T-helper 2 cell (primary cell): ENCODE measurements around the gene NRM.
"Not testable (repeated sequence)": the region's sequence is repeated elsewhere in the genome, so short reads cannot be mapped to it uniquely, and the experiment has no call there.

ENCODE experiments used
- DNase-seq, 5 experiments: peaks; one replicate each; pipeline versions ENCODE4 v3.0.0 to v3.0.0-alpha.2; 2012 to 2022
- total RNA-seq, 2 donors: gene quantifications; one replicate each; lab custom pipeline; 2026; lab: John Stamatoyannopoulos, UW

The NRM gene
- total RNA-seq: 2.8 to 3.7 reads per million in 2 donors

DNA sequence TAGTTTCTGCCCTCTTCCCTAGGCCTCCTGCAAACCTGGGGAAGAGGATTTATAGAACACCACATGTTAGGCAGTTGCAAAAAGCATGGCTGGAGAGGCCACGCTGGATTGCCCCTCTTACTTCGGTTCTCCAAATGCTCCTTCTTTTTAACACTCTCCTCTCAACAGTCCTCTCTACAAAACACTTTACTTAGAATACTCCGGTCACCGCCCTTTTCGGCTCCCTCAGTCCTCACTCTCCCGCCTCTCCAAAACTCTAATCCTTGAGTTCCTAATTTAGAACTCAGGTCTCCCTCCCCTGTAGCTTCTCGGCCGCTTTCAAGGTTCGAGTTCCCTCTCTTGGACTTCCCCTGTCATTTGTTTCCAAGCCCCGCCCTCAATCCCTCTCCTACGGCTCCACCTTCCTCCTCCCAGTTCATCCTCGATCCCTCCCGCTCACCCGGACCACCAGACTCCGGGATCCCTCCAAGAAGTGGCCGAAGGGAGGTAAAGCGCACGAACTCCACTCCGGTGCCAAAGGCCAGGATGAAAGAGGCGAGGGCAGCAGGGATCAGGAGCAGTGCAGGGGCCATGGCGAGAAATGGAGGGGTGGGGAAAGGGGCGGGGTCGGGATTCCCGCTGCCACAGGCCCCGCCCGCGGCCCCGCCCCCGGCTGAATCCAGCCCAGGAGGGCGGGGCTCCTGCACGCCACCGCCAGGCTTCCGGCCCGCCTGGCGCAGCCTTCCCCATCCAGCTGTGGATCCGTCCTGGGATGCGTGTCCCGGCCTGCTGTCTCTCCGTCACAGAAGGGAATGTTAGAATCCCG is at the start of gene NRM:
Gene NRM (minus strand): TSS at position 582 of the 805 bp plus-strand sequence. CDS start 10 bp downstream, at position 572.
- DNase-seq: peak; percentile 51 to 76 (median 62)

GRCh38 chr6:30740540-30740870 is 49.7 kb upstream of the NRM start:
- no peak for DNase-seq

DNA sequence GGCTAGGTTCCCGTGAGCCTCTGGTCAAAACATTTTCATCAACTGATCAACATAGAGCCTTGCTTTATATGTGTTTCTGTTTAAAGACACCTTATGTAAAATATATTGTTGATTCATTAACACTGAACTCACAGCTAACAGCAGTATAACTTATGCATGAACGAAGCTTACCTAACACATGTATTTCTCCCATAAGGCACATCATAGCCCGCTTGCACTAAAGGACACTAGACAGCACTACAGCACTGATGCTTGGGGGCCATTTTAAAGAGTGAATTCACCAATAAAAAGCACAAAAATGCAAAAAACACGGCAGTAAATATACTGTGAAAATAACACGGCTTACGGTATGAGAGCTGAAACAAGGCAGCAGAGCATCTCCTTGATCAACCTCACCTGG is 47.7 kb upstream of the NRM start:
- DNase-seq: no peak

DNA sequence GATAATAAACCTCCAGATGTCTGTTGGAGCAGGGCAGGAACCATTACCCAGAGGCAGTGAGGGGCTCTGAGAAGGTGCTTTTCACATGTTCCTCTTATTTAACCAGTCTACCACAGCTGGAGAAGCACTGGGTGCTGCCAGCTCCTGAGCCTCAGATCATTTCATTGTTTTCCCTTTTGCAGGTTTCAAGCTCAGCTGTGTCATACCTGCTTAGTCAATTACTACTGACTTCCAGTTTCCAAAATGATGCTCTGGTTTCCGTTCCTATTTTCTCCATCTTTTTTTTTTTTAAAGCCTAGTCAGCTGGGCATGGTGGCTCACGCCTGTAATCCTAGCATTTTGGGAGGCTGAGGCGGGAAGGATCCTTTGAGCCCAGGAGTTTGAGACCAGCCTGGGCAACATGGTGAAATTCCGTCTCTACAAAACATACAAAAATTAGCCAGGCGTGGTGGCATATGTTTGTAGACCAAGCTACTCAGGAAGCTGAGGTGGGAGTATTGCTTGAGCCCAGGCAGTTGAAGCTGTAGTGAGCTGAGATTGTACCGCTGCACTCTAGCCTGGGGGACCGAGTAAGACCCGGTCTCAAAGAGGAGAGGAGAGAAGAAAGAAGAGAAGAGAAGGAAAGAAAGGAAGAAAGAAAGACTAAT is 45.0 kb upstream of the NRM start:
- DNase-seq: no peak

DNA sequence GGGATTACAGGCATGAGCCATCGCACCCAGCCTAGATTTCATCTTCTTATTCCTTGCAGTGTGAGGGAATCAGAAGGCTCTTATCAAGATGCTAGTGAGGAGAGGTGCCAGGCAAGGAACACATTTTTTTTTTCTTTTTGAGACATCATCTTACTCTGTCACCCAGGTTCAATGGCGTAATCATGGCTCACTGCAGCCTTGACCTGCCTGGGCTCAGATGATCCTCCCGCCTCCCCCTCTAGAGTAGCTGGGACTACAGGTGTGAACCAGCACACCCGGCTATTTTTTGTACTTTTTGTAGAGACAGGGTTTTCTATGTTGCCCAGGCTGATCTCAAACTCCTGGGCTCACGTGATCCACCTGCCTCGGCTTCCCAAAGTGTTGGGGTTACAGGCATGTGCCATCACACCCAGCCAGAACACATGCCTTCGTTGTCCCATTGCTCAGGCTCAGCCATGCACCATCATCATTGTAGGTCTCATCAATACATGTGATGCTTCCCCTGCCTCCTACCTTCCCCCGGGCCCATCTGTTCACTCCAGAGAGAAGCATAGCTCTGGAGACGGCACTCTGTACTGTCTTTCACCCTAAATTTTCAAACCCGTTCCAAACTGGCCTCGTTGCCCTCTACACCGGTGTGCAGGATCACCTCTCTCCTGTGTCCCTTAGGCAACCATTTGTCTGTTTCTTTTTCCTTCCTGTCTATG is 41.6 kb upstream of the NRM start:
- no peak for DNase-seq

DNA sequence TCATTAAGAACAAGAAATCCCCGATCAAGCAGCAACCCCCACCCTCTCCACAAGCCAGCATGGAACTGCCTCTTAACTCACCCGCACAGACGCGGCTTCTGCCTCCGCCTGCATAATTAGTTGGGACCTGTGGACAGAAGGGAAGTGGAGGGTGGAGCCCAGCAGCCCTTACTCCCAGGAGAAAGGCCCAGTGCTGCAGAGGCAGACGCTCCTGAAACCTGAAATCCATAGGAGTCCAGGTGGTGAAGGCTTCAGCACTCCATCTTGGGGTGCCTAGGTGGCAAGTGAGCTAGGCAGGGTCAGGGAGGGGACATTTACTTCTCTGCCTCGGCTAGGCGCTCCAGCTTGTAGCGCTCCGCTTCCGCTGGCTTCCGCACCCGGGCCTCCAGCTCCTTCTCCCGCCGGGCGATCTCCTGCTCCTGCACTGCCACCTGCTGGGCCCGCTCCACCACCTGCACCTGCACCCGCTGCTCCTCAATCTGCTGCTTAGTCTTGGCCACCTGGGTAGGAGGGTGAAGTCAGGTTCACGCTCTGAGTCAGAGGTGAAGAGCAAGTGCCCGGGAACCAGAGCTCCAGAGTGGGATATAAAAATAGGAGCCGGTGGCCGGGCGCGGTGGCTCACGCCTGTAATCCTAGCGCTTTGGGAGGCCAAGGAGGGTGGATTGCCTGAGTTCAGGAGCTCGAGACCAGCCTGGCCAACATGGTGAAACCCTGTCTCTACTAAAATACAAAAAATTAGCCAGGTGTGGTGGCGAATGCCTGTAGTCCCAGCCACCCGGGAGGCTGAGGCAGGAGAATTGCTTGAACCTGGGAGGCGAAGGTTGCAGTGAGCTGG is 40.0 kb upstream of the NRM start:
- DNase-seq: peak; percentile 67 to 91 (median 78)

DNA sequence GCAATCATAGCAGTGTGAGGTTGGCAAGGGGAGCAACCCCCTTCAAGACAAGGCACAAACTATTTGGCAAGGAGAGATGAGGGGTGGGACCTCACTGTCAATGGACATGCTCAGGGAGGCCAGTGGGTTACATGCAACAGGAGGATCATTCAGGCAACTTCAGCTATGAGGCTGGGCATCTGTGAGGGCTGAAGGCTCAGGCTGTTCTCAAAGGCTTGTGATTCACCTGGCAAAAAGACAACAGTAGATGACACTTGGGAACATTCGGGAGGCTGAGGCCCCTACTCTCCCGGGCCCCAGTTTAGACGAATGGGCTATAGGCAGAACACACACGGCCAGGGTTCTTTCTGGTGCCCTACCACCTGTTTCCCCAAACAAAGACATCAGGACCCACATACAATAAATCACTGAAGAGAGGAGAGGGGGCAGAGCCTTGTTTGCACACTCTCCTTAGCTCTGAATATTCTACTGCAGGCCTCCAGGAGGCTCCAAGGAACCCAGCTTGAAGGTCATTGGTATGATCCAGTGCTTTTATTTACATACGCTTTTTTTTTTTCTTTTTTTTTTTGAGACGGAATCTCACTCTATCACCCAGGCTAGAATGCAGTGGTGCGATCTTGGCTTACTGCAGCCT is 37.3 kb upstream of the NRM start:
- DNase-seq: no peak

DNA sequence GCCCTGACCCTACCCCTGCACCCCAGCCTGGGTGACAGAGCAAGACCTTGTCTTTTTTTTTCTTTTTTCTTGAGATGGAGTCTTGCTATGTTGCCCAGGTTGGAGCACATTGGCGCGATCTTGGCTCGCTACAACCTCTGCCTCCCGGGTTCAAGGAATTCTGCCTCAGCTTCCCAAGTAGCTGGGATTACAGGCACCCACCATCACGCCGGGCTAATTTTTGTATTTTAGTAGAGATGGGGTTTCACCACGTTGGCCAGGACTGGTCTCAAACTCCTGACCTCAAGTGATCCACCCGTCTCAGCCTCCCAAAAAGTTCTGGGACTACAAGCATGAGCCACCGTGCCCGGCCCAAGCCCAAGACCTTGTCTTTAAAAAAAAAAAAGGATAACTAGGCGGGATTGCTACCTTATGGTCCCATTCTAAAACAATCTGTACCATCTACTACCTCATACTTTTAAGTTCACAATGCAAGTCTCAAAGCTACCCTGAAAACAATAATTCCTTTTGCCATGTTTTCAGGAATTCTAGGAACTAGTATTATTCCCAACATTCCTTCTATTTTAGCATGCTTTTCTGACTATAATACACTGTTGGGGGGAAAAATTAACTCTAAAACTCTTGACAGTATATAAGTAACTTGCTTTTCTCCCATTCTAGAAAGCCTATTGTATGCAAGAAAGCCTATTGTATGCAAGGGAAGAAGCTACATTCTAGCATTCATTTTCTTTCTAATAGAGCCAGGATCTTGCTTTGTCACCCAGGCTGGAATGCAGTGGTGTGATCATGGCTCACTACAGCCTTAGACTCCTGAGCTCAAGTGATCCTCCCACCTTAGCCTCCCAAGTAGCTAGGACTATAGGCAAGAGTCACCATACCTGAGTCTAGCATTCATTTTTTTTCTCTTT is 36.0 kb upstream of the NRM start:
- DNase-seq: no peak

- no peak for DNase-seq
Observed at GRCh38 chr6:30725713-30726505, 35.1 kb upstream of the NRM start.

GRCh38 chr6:30724906-30725667 is 34.3 kb upstream of the NRM start:
- no peak for DNase-seq

- DNase-seq: not testable (repeated sequence)
Observed at GRCh38 chr6:30723843-30724741, 33.3 kb upstream of the NRM start.

DNA sequence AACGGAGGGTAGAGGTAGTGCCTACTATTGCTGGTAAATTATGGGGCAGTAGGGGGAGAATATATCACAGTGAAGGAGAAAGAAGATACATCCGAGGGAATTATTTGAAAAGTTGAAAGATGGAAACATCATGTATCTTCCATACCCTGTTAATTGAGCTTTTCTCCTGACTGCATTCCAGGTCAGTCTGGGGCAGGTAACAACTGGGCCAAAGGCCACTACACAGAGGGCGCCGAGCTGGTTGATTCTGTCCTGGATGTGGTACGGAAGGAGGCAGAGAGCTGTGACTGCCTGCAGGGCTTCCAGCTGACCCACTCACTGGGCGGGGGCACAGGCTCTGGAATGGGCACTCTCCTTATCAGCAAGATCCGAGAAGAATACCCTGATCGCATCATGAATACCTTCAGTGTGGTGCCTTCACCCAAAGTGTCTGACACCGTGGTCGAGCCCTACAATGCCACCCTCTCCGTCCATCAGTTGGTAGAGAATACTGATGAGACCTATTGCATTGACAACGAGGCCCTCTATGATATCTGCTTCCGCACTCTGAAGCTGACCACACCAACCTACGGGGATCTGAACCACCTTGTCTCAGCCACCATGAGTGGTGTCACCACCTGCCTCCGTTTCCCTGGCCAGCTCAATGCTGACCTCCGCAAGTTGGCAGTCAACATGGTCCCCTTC is 32.5 kb upstream of the NRM start:
- not testable (repeated sequence) for DNase-seq

GRCh38 chr6:30722280-30723112 is 31.7 kb upstream of the NRM start:
- DNase-seq: peak; percentile 68 to 81 (median 77)

DNA sequence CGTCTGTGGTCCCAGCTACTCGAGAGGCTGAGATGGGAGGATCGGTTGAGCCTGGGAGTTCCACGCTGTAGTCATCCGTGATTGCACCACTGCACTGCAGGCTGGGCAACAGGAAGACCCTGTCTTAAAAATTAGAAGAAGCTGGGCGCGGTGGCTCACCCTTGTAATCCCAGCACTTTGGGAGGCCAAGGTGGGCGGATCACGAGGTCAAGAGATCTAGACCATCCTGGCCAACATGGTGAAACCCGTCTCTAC is 31.2 kb upstream of the NRM start:
- not testable (repeated sequence) for DNase-seq

DNA sequence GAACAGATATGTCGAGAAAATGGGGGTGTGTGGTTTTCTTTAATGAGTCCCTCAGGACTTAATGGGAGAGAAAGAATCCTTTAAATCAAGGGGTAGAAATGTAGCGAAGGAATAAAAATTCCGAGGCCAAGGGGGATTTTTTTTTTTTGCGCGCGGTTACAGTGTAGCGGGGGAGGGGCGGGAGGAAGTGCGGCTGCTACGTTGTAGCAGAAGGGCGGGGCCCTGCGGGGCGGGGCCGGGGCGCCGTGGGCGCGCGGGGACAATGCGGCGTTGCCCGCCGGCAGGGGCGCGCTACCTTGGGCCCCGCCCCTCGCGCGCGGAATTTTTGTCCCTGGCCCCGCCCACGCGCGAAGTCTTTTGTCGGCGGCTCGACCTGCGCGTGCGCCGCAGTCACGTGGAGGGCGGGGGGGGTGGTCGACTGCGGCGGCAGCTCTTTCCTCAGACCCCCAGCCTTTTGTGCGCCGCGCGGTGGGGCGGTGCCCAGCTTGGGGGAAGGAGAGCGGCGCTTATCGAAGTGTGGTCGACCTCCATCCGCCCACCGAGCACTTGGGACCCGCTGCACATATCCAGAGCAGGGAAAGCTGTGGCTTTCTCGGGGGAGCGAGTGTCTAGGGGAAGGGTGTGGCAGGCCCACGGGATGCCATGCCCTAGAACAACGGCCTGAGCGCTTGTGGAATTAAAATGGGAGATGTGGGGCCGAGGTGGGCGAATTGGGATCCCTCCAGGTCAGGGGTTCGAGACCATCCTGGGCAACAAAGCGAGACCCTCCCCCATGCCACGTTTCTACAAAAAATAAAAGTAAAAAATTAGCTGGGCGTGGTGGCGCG is 30.6 kb upstream of the NRM start:
- DNase-seq: peak; percentile 92 to 96 (median 94)

GRCh38 chr6:30720738-30721197 is 30.0 kb upstream of the NRM start:
- peak in 4 of 5 experiments; percentile 32 to 79 (median 44) for DNase-seq
